Stimulated activated effector memory CD8-positive, alpha-beta T cell treated with anti-CD3 and anti-CD28 coated beads, Interleukin-12 subunit alpha, Interleukin-12 subunit beta, amount 100 ng/mL, for 72 hours (primary cell): Measurements from ENCODE around the gene SIGLEC5.

Experiments used
- ATAC-seq: fragments of 150-1000 bp; cut with Tn5 transposase; 2 replicates; pipeline ENCODE4 v1.10.0; 2021
- DNase-seq, 2 donors: peaks; one replicate each; pipeline ENCODE4 v3.0.0; 2021 to 2022; ENCODE audit warnings: low spot score in 2 of 2
- H3K27ac Mint-ChIP-seq: one replicate; pipeline ENCODE4 v1.8.0; 2022; ENCODE audit warnings: mild to moderate bottlenecking, mixed read lengths
- H3K36me3 Mint-ChIP-seq: one replicate; pipeline ENCODE4 v1.8.0; 2022; ENCODE audit warnings: mild to moderate bottlenecking, mixed read lengths
- H3K4me1 Mint-ChIP-seq: one replicate; pipeline ENCODE4 v1.8.0; 2022; ENCODE audit warnings: mixed read lengths
- H3K4me3 Mint-ChIP-seq: one replicate; pipeline ENCODE4 v1.8.0; 2022; ENCODE audit warnings: mild to moderate bottlenecking, mixed read lengths
- H3K9me3 Mint-ChIP-seq: one replicate; pipeline ENCODE4 v1.8.0; 2022; ENCODE audit warnings: mixed read lengths

Gene SIGLEC5

DNA sequence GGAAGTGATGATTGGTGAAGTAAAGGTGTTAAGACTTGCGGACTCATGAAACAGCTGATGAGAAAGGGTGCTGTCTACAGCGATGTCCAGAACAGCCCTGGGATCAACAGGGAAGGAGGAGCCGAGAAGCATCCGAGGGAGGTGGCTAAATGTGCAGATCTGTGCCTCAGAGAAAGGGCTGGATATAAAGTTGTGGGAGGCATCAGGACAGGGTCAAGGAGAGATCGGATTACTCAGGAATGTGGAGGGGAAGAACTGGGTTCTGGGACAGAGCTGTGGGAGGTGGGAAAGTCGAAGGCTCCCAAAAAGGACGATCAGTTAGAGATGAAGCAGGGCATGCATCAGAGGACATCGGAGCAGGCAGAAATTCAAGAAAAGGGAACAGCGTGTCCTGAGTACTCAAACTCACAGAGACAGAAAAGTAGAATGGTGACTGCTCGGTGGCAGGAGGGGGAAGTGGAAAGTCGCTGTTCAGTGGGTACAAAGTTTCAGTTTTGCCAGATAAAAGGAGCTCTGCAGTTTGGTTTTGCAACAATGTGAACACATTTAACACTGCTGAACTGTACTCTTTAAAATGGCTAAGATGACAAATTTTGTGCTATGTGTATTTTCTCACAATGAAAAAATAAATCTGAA is 14.6 kb upstream of the SIGLEC5 start:
- Mint-ChIP-seq H3K4me1 (no peaks in the 10 kb centered on the region), H3K9me3 (no peaks in the 10 kb centered on the region), H3K27ac (peak overlapping the region; percentile 0), H3K36me3 (no peaks in the 10 kb centered on the region), H3K4me3 (no peak overlapping the region)
- no peak for ATAC-seq
- no peak for DNase-seq

DNA sequence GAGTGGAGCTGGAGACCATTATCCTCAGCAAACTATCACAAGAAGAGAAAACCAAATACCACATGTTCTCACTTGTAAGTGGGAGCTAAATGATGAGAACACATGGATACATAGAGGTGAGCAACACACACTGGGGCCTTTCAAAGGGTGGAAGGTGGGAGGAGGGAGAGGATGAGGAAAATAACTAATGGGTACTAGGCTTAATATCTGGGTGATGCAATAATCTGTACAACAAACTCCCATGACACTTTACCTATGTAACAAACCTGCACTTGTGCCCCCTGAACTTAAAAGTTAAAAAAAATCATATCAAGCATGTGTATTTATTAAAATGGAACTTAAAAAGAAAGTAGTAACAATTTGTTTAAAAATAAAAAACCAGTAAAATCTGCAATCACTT is 11.4 kb upstream of the SIGLEC5 start:
- Mint-ChIP-seq H3K4me1 (no peaks in the 10 kb centered on the region), H3K4me3 (no peak overlapping the region), H3K36me3 (no peaks in the 10 kb centered on the region), H3K27ac (no peak overlapping the region), H3K9me3 (peaks cover 3% of the 10 kb centered on the region)
- DNase-seq (no peak), ATAC-seq (no peak)

DNA sequence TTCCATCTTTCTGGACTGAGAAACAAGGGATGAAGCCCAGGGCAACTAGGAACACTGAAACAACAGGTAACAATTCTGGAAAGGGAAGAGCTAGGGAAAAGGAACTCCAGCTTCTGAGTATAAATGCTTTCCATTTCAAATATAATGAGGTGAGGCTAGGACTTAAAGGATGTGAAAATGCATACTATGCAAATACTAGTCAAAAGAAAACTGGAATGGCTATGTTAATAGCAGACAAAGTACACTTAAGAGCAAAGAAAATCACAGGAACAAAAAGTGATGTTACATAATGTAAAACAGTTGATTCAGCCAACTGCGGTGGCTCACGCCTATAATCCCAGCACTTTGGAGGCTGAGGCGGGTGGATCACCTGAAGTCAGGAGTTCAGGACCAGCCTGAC is 10.2 kb upstream of the SIGLEC5 start:
- H3K4me3 Mint-ChIP-seq: no peak overlapping the region
- no peaks in the 10 kb centered on the region for H3K36me3 Mint-ChIP-seq
- H3K9me3 Mint-ChIP-seq: peaks cover 3% of the 10 kb centered on the region
- H3K27ac Mint-ChIP-seq: no peak overlapping the region
- no peaks in the 10 kb centered on the region for H3K4me1 Mint-ChIP-seq
- DNase-seq (no peak), ATAC-seq (no peak)

DNA sequence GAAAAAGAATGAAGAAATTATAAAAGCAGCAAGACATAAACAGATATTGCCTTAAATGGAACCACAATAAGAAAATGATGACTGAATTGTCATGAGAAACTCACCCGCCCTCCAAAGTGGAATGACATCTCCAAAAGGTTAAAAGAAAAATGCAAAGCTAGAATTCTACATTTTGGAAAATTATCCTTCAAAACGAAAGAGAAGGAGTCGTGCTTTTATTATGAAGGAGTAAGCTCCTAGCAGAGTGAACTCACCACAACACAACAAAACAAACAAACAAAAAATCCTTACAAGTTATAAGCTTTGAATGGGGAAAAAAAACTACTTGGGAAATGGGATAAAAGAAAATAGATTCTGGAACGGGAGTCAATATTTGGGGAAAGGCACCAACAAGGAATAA is 9.7 kb upstream of the SIGLEC5 start:
- H3K27ac Mint-ChIP-seq: no peak overlapping the region
- no peak overlapping the region for H3K4me3 Mint-ChIP-seq
- no peak for ATAC-seq
- H3K36me3 Mint-ChIP-seq: no peaks in the 10 kb centered on the region
- no peak for DNase-seq
- peaks cover 3% of the 10 kb centered on the region for H3K9me3 Mint-ChIP-seq
- no peaks in the 10 kb centered on the region for H3K4me1 Mint-ChIP-seq

DNA sequence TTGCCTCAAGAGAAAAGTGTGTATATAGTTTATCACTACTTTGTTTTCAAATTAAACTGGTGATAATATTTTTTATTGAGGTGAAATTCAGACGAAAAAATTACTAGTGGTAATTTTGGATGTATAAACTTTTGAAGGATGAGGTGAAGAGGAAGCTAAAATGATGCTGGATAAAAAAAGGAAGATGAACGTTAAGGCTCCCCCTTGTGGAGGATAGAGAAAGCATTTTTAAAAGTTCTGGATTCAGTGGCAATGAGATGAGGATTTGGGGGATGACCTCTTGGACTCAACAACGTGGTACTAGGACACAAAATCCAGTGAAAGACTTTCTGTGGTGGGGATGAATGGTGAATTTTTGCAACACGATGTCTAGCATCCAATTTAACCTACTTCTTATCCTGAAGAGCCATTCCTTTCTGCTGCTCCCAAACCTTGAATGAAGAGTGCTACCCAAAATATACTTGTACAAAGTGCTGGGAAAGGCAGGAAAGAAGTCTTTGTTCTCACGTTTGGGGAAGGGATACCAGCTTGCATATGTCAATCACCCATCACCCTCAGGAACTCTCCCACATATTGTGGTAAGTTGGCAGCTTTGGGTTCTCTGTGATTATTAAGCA is 7.3 kb upstream of the SIGLEC5 start:
- Mint-ChIP-seq H3K4me3 (no peak overlapping the region), H3K4me1 (no peaks in the 10 kb centered on the region), H3K9me3 (peaks cover 3% of the 10 kb centered on the region), H3K27ac (no peak overlapping the region), H3K36me3 (no peaks in the 10 kb centered on the region)
- ATAC-seq: no peak
- no peak for DNase-seq

DNA sequence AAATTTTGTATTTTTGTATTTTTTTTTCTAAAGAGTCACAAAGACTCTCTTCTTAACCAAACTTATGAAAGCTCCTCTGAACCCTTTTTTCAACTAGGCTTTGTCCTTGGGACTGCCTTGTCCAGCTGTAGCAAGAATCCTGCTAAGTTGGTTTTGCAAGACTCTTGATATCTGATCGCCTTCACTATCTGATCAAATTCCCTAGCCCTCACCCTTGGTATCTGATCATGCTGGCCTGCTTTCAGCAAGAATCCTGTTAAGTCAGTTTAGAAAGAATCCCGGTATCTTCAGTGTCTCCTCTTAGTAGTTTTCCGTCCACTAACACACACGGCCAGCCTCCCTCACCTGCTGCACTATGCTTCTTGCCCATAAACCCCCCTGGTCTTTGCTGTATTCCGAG is 1.9 kb upstream of the SIGLEC5 start:
- H3K4me1 Mint-ChIP-seq: no peaks in the 10 kb centered on the region

DNA sequence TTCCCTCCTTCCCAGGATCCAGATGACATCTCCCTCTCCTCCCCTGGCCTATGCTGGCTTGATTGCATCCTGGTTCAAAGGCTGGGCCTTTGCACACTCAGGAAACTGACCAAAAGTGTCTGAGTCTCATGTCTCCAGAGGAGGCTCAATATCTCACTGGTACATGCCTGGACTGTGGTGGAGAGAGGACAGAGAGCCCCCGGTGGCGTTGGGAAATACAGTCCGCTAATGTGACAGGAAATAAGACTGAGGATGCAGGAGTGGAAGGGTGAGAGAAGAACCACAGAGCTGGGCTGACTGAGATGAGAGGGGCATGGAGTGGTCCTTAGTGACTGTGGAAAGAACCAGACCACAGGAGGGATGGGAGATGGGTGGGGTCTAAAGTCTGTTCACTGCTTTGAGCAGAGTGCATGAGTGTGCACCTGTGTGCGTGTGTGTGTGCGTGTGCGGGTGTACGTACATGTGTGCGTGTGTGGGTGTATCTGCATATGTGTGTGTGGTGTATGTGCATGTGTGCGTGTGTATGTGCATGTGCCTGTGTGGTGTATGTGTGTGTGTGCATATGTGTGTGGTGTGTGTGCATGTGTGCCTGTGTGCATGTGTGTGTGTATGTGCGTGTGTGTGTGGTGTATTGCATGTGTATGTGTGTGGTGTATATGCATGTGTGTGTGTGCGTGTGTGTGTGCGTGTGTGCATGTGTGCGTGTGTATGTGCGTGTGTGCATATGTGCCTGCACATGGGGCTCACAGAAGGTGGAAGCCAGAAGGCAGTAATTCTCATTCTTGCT is 1.9 kb downstream of the SIGLEC5 start:
- Mint-ChIP-seq H3K36me3 (no peaks in the 10 kb centered on the region), H3K27ac (no peak overlapping the region), H3K4me1 (no peaks in the 10 kb centered on the region), H3K4me3 (no peak overlapping the region), H3K9me3 (no peaks in the 10 kb centered on the region)
- no peak for ATAC-seq
- DNase-seq: no peak

More for the DNA sequence above, 1.9 kb upstream of the SIGLEC5 start:
- H3K9me3 Mint-ChIP-seq: peaks cover 3% of the 10 kb centered on the region
- no peak overlapping the region for H3K27ac Mint-ChIP-seq
- no peaks in the 10 kb centered on the region for H3K36me3 Mint-ChIP-seq
- ATAC-seq (no peak), DNase-seq (no peak)
- no peak overlapping the region for H3K4me3 Mint-ChIP-seq

DNA sequence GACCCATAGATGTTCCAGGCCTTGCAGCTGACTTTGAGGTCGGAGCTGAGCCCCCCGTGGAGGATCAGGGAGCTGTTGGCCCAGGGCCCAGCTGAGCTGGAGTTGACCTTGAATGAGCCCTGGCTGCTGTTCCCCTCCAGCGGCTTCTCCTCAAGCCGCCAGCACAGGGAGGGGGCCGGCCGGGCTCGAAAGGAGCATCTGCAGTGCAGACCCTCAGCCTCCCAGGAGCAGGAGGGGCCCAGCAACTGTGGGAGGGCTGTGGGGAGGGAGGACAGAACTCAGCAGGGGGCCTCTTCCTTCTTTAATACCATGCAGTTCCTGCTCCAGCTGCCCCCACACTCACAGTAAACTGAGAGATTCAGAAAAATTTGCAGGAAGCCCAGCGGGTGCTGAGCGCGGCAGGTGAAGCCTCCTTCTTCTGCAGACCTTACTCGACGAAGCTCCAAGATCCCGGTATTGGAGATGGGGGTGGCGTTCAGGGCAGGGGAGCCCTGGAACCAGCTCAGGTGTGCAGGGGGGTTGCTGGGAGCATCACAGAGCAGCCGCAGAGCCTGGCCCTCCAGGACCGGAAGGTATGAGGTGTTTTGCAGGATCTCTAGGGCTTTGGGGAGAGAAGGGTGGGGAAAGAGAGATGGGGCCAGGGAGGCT is 2.6 kb downstream of the SIGLEC5 start:
- Mint-ChIP-seq H3K27ac (no peak overlapping the region), H3K9me3 (no peaks in the 10 kb centered on the region), H3K4me3 (no peak overlapping the region), H3K4me1 (no peaks in the 10 kb centered on the region), H3K36me3 (no peaks in the 10 kb centered on the region)
- DNase-seq (no peak), ATAC-seq (no peak)

DNA sequence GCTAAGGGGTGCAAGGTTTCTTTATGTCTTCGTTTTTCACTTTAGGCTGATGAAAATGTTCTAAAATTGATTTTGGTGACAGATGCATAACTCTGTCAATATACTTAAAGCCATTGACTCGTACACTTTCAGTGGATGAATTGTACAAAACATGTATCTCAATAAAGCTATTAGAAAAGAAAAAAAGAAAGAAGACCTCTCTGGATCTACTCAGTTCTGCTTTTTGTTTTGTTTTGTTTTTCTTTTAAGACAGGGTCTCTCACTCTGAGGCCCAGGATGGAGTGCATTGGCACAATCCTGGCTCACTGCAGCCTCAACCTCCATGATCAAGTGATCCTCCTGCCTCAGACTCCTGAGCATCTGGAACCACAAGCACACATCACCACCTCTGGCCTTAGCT is 3.5 kb downstream of the SIGLEC5 start:
- DNase-seq (no peak), ATAC-seq (no peak)
- Mint-ChIP-seq H3K9me3 (no peaks in the 10 kb centered on the region), H3K36me3 (no peaks in the 10 kb centered on the region), H3K4me3 (no peak overlapping the region), H3K4me1 (no peaks in the 10 kb centered on the region), H3K27ac (no peak overlapping the region)

DNA sequence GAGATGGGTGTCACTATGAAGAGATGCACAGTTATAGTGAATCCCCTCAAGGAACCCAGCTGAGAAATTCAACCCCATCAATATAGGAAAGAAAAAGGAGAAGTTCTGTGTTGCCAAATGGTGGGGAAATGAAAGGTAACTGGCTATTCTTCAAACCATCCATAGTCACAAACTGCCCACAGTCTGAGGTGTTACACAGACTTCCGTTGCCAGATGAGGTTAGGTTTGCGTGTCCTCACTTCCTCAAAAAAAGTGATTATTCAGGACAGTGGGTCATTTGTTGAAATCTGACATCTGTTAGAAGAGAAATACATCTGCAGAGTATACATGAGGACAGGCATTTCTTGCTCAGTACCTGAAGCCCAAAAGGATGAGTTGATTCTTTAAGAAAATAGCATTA is 9.0 kb downstream of the SIGLEC5 start:
- no peak overlapping the region for H3K27ac Mint-ChIP-seq
- DNase-seq (no peak), ATAC-seq (peak; percentile 42)

DNA sequence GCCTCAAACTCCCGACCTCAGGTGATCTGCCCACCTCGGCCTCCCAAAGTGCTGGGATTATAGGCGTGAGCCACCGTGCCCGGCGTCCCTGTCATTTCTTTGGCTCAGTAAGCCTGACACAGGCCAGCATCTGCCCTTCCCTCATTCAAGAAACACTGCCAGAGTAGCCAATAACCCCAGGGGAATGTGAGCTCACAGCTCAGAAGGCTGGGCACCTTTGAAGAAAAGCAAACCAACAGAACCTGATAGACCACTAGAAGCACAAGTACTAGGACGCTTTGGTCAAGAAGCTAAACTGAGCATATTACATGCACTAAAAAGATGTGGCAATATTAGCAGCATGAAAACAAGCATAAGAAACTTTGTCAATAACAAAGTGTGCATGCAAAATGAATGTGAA is 14.2 kb downstream of the SIGLEC5 start:
- Mint-ChIP-seq H3K9me3 (peaks cover 9% of the 10 kb centered on the region), H3K27ac (no peak overlapping the region), H3K4me1 (no peaks in the 10 kb centered on the region), H3K36me3 (no peaks in the 10 kb centered on the region), H3K4me3 (no peak overlapping the region)
- DNase-seq: no peak
- ATAC-seq: no peak

More for the DNA sequence above, 9.0 kb downstream of the SIGLEC5 start:
- H3K4me3 Mint-ChIP-seq: no peak overlapping the region
- no peaks in the 10 kb centered on the region for H3K4me1 Mint-ChIP-seq
- H3K9me3 Mint-ChIP-seq: no peaks in the 10 kb centered on the region
- H3K36me3 Mint-ChIP-seq: no peaks in the 10 kb centered on the region

DNA sequence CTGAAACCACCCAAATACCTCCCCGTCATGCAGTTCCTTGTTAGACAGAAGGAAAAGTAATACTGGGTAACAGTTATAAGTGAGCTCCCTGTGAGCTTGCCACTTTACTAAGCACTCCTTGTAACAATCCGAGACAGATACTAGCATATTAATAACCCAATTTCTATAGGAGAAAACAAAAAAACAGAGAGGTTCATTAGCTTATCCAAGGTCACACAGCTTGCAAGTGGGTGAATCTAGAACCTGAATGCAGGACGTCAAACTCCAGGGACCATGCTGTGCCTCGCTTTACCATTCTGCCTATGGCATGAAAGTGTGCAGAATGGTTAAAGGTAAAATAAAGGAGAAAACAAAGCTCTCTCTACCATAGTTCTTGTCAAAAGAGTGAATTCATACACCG is 15.4 kb downstream of the SIGLEC5 start:
- H3K4me1 Mint-ChIP-seq: no peaks in the 10 kb centered on the region
- no peak for DNase-seq
- H3K9me3 Mint-ChIP-seq: peaks cover 9% of the 10 kb centered on the region

DNA sequence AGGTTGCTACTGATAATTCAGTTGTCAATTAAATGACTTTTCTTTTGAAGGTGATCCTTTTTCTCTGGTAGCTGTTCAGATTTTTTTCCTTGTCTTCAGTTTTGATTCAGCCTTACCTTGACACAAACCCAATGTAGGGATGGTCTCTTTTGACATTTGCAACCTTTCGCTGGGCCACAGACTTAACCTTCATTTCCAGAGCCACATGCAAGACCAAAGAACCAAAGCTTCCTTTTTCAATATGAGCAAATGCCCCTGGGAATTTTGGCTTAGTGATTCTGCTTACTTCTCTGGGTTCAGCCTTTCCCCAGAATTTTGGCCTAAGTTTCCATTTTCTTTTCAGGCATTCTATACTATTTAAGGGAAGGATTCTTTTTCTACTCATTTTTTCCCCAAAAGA is 19.6 kb downstream of the SIGLEC5 start:
- peaks cover 9% of the 10 kb centered on the region for H3K9me3 Mint-ChIP-seq
- no peak overlapping the region for H3K27ac Mint-ChIP-seq
- ATAC-seq (no peak), DNase-seq (no peak)
- H3K36me3 Mint-ChIP-seq: no peaks in the 10 kb centered on the region
- H3K4me1 Mint-ChIP-seq: peaks cover 16% of the 10 kb centered on the region
- H3K4me3 Mint-ChIP-seq: no peak overlapping the region

More for the DNA sequence above, 15.4 kb downstream of the SIGLEC5 start:
- Mint-ChIP-seq H3K4me3 (no peak overlapping the region), H3K27ac (no peak overlapping the region), H3K36me3 (no peaks in the 10 kb centered on the region)
- no peak for ATAC-seq

DNA sequence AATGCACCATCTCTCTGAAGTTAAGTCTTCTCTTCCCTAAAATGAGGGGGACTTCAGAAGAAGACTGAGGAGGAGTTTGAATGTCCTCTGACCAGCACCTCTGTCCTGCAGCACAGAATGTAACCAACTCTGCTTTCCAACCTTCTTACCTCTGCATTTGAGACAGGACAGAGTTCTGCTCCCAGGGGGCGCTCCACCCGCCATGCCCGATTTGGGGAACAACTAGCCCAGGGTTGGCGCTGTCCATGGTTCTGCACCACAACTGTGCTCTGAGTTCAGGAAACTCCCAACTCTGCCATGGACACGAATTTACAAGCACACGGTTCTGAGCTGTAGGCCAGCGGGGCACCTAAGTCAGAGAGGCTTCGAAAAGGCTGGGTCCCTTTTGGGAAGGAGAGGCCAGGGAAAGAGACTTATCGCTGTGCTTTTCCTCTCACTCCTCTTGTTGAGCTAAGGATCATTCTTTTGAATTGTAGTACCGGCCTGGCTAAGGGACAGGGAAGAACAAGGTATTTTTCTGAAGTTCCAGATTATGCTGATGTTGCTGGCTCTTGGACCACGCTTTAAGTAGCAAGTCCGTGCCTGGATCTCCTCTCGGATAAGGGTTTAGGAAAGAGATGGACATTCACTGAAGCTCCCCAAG is 22.2 kb downstream of the SIGLEC5 start:
- Mint-ChIP-seq H3K27ac (no peak overlapping the region), H3K36me3 (no peaks in the 10 kb centered on the region), H3K4me3 (no peak overlapping the region), H3K4me1 (peaks cover 16% of the 10 kb centered on the region), H3K9me3 (peaks cover 12% of the 10 kb centered on the region)
- ATAC-seq: no peak
- DNase-seq: peak in 1 of 2 donors; percentile 24

DNA sequence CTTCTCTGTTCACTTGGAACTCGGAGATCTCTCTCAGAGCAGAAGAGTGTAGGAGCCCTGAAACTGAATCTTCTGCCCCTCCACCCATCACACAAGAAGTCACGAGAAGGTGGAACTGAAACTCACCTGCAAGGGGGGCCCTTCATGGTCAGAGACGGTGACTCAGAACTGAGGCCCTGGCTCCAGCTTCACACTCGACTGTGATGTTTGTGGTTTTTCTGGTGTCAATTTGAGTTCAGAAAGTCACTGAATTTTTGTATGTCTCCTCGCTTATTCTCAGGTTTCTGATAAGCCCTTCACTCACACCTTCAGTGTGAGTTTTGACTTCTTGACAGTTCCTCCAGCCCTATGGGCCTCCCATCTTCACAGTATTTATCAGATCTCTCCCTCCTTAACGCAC is 23.1 kb downstream of the SIGLEC5 start:
- Mint-ChIP-seq H3K9me3 (peaks cover 6% of the 10 kb centered on the region), H3K4me3 (no peak overlapping the region), H3K27ac (no peak overlapping the region), H3K36me3 (no peaks in the 10 kb centered on the region), H3K4me1 (peaks cover 16% of the 10 kb centered on the region)
- ATAC-seq (peak; percentile 83), DNase-seq (no peak)
